Astrocyte (in vitro differentiated cells and primary cell): ENCODE measurements around the gene NKG7. TPM values are rescaled to one million over a fixed set of nuclear protein-coding genes. Genes with fewer than 3 reads are reported as not detected.

Experiments
- DNase-seq: peaks from one replicate; pipeline ENCODE4 v3.0.0-alpha.2; 2010; ENCODE audit warnings: low read depth
- FAIRE-seq: peaks from 2 replicates; lab custom pipeline; 2011; peaks lifted over from hg19 to GRCh38; lab: Jason Lieb, UNC
- H2AFZ ChIP-seq: 2 replicates; pipeline ENCODE4 v1.6.0; 2012; ENCODE audit warnings: low read depth, low read length, inconsistent platforms
- H3K27ac ChIP-seq: 2 replicates; pipeline ENCODE4 v1.5.1; 2011; ENCODE audit warnings: low read depth, low read length, inconsistent platforms
- H3K27me3 ChIP-seq: 2 replicates; pipeline ENCODE4 v1.6.0; 2011; ENCODE audit warnings: low read length, inconsistent platforms; ENCODE audit not compliant: insufficient read depth
- H3K36me3 ChIP-seq: 2 replicates; pipeline ENCODE4 v1.5.1; 2011; ENCODE audit warnings: low read length, inconsistent platforms; ENCODE audit not compliant: insufficient read depth
- H3K4me1 ChIP-seq: 2 replicates; pipeline ENCODE4 v1.5.1; 2011; ENCODE audit warnings: low read length, inconsistent platforms; ENCODE audit not compliant: insufficient read depth
- H3K4me2 ChIP-seq: 2 replicates; pipeline ENCODE4 v1.6.0; 2012; ENCODE audit warnings: low read length, inconsistent platforms
- H3K4me3 ChIP-seq: 2 replicates; pipeline ENCODE4 v1.5.1; 2011; ENCODE audit warnings: low read depth, mild to moderate bottlenecking, low read length, inconsistent platforms; ENCODE audit not compliant: insufficient read depth
- H3K79me2 ChIP-seq: 2 replicates; pipeline ENCODE4 v1.6.0; 2012; ENCODE audit warnings: mild to moderate bottlenecking, low read length, inconsistent platforms; ENCODE audit not compliant: insufficient read depth
- H3K9ac ChIP-seq: 2 replicates; pipeline ENCODE4 v1.6.0; 2012; ENCODE audit warnings: mild to moderate bottlenecking, low read length, inconsistent platforms
- H3K9me3 ChIP-seq: 2 replicates; pipeline ENCODE4 v1.5.1; 2012; ENCODE audit warnings: low read depth, mild to moderate bottlenecking, low read length, inconsistent platforms; ENCODE audit not compliant: insufficient read depth
- H4K20me1 ChIP-seq: 2 replicates; pipeline ENCODE4 v1.6.0; 2012; ENCODE audit warnings: low read length, inconsistent platforms; ENCODE audit not compliant: insufficient read depth
- H3K27ac Mint-ChIP-seq: one replicate; pipeline ENCODE4 v1.8.0; 2021; ENCODE audit warnings: mild to moderate bottlenecking, mixed read lengths; ENCODE audit not compliant: unreplicated experiment
- H3K27me3 Mint-ChIP-seq: one replicate; pipeline ENCODE4 v1.8.0; 2021; ENCODE audit warnings: low read depth, mixed read lengths; ENCODE audit not compliant: unreplicated experiment
- H3K36me3 Mint-ChIP-seq: one replicate; pipeline ENCODE4 v1.8.0; 2021; ENCODE audit warnings: low read depth, mixed read lengths; ENCODE audit not compliant: unreplicated experiment
- H3K4me1 Mint-ChIP-seq: one replicate; pipeline ENCODE4 v1.8.0; 2021; ENCODE audit warnings: low read depth, mixed read lengths; ENCODE audit not compliant: unreplicated experiment
- H3K4me3 Mint-ChIP-seq: one replicate; pipeline ENCODE4 v1.8.0; 2021; ENCODE audit warnings: mild to moderate bottlenecking, moderate library complexity, mixed read lengths; ENCODE audit not compliant: unreplicated experiment
- H3K9me3 Mint-ChIP-seq: one replicate; pipeline ENCODE4 v1.8.0; 2021; ENCODE audit warnings: mild to moderate bottlenecking, mixed read lengths; ENCODE audit not compliant: unreplicated experiment
- CTCF ChIP-seq: IDR thresholded peaks from 2 replicates; pipeline ENCODE4 v1.5.1; 2011; ENCODE audit warnings: low read depth, mild to moderate bottlenecking, inconsistent platforms, low read length, moderate library complexity; ENCODE audit not compliant: insufficient read depth
- EZH2 ChIP-seq: IDR thresholded peaks from 2 replicates; pipeline ENCODE4 v1.6.1; 2012; ENCODE audit warnings: mild to moderate bottlenecking, low read length, inconsistent platforms; ENCODE audit not compliant: insufficient read depth
- total RNA-seq: library from RNA; stranded (reverse); gene quantifications from 2 replicates; pipeline ENCODE4 v1.2.1, GENCODE V29; 2021

The NKG7 gene
- total RNA-seq, 1 donor from 2014 or later = not detected

- no peak overlapping the region for H3K27ac ChIP-seq
- H3K27me3 ChIP-seq = no peaks in the 10 kb centered on the region
- no peak overlapping the region for H3K27ac Mint-ChIP-seq
- no peak for FAIRE-seq
- H3K4me3 Mint-ChIP-seq = no peak overlapping the region
- H2AFZ ChIP-seq = no peak overlapping the region
- no peaks in the 10 kb centered on the region for H3K4me1 ChIP-seq
- DNase-seq = no peak
- no peak overlapping the region for H3K4me2 ChIP-seq
- peaks cover 12% of the 10 kb centered on the region for H3K27me3 Mint-ChIP-seq
- H3K36me3 Mint-ChIP-seq = no peaks in the 10 kb centered on the region
- no peaks in the 10 kb centered on the region for H4K20me1 ChIP-seq
- H3K9me3 Mint-ChIP-seq = peaks cover 3% of the 10 kb centered on the region
- H3K4me1 Mint-ChIP-seq = no peaks in the 10 kb centered on the region
- no peaks in the 10 kb centered on the region for H3K36me3 ChIP-seq
- H3K4me3 ChIP-seq = no peak overlapping the region
- H3K9me3 ChIP-seq = no peaks in the 10 kb centered on the region
- TF ChIP-seq EZH2 (no peak), CTCF (no peak)
- no peak overlapping the region for H3K9ac ChIP-seq
- no peaks in the 10 kb centered on the region for H3K79me2 ChIP-seq
Observed at GRCh38 chr19:51415187-51415586, 42.7 kb upstream of the NKG7 start.

- Histone ChIP-seq H3K9ac (no peak overlapping the region), H2AFZ (no peak overlapping the region), H3K4me3 (no peak overlapping the region), H4K20me1 (no peaks in the 10 kb centered on the region), H3K4me1 (no peaks in the 10 kb centered on the region), H3K4me2 (no peak overlapping the region), H3K9me3 (no peaks in the 10 kb centered on the region), H3K79me2 (no peaks in the 10 kb centered on the region), H3K36me3 (no peaks in the 10 kb centered on the region), H3K27me3 (no peaks in the 10 kb centered on the region), H3K27ac (no peak overlapping the region)
- H3K27ac Mint-ChIP-seq = no peak overlapping the region
- H3K4me3 Mint-ChIP-seq = no peak overlapping the region
- DNase-seq = no peak
- no peaks in the 10 kb centered on the region for H3K36me3 Mint-ChIP-seq
- H3K4me1 Mint-ChIP-seq = no peaks in the 10 kb centered on the region
- no peak for TF ChIP-seq EZH2
- H3K9me3 Mint-ChIP-seq = peaks cover 3% of the 10 kb centered on the region
- FAIRE-seq = no peak
- peaks cover 2% of the 10 kb centered on the region for H3K27me3 Mint-ChIP-seq
Observed at GRCh38 chr19:51410950-51411748, 38.7 kb upstream of the NKG7 start.

GRCh38 chr19:51407511-51408131, 35.2 kb upstream of the NKG7 start:
- H3K9me3 ChIP-seq = peaks cover 4% of the 10 kb centered on the region
- H3K9ac ChIP-seq = no peak overlapping the region
- peaks cover 19% of the 10 kb centered on the region for H3K9me3 Mint-ChIP-seq
- H4K20me1 ChIP-seq = no peaks in the 10 kb centered on the region
- H3K4me1 Mint-ChIP-seq = no peaks in the 10 kb centered on the region
- FAIRE-seq (no peak), DNase-seq (no peak)
- no peak overlapping the region for H3K27ac ChIP-seq
- no peak overlapping the region for H2AFZ ChIP-seq
- H3K4me1 ChIP-seq = no peaks in the 10 kb centered on the region
- H3K79me2 ChIP-seq = no peaks in the 10 kb centered on the region
- no peaks in the 10 kb centered on the region for H3K36me3 Mint-ChIP-seq
- no peak overlapping the region for H3K27ac Mint-ChIP-seq
- no peak overlapping the region for H3K4me2 ChIP-seq
- H3K4me3 ChIP-seq = no peak overlapping the region
- TF ChIP-seq EZH2 (no peak), CTCF (no peak)
- no peaks in the 10 kb centered on the region for H3K27me3 ChIP-seq
- H3K36me3 ChIP-seq = no peaks in the 10 kb centered on the region
- peaks cover 2% of the 10 kb centered on the region for H3K27me3 Mint-ChIP-seq
- H3K4me3 Mint-ChIP-seq = no peak overlapping the region
